Calu3 (cell line): ENCODE measurements around the gene PAXX. TPM values are rescaled to one million over a fixed set of nuclear protein-coding genes. Genes with fewer than 3 reads are reported as not detected.

Experiments
- BruUV-seq: library from RNA; stranded (reverse); fragments of 400-500 nt; replicated peaks from 2 replicates; lab custom pipeline; 2021; lab: Mats Ljungman, UMichigan
- CTCF ChIA-PET: fragments of 300-600 bp; sonication (Branson Sonifier 250); formaldehyde crosslinking; loops from one replicate; lab custom pipeline; 2022; ENCODE audit warnings: antibody characterized with exemption; lab: Charles Lee
- DNase-seq: peaks from one replicate; pipeline ENCODE4 v3.0.0; 2022
- H3K27ac Mint-ChIP-seq: one replicate; pipeline ENCODE4 v1.8.0; 2022; ENCODE audit warnings: mixed read lengths; ENCODE audit not compliant: unreplicated experiment
- H3K27me3 Mint-ChIP-seq: one replicate; pipeline ENCODE4 v1.8.0; 2022; ENCODE audit warnings: mixed read lengths; ENCODE audit not compliant: unreplicated experiment
- H3K36me3 Mint-ChIP-seq: one replicate; pipeline ENCODE4 v1.8.0; 2022; ENCODE audit warnings: mild to moderate bottlenecking, moderate library complexity, mixed read lengths; ENCODE audit not compliant: insufficient read depth, unreplicated experiment
- H3K4me1 Mint-ChIP-seq: one replicate; pipeline ENCODE4 v1.8.0; 2022; ENCODE audit warnings: mild to moderate bottlenecking, low read depth, mixed read lengths; ENCODE audit not compliant: unreplicated experiment
- H3K4me3 Mint-ChIP-seq: one replicate; pipeline ENCODE4 v1.8.0; 2022; ENCODE audit warnings: mild to moderate bottlenecking, low read depth, moderate library complexity, mixed read lengths; ENCODE audit not compliant: unreplicated experiment
- H3K9me3 Mint-ChIP-seq: one replicate; pipeline ENCODE4 v1.8.0; 2022; ENCODE audit warnings: low read depth, mixed read lengths; ENCODE audit not compliant: unreplicated experiment
- intact Hi-C: fragments of 100-400 bp; cut with micrococcal nuclease; formaldehyde crosslinking; loops from one replicate; pipeline ENCODE4 v1.10.0; 2022; ENCODE audit not compliant: unreplicated experiment
- total RNA-seq: library from RNA; stranded (reverse); gene quantifications from 2 replicates; pipeline ENCODE4 v1.2.3, GENCODE V29; 2022
- TF ChIP-seq, protein P1 (sequence below): fragments of 200-600 bp; IDR thresholded peaks from one replicate; pipeline ENCODE4 v1.8.0; 2022; ENCODE audit warnings: antibody characterized with exemption; ENCODE audit not compliant: unreplicated experiment

The PAXX gene
- total RNA-seq, 1 experiment from 2014 or later: 43.7 TPM

DNA sequence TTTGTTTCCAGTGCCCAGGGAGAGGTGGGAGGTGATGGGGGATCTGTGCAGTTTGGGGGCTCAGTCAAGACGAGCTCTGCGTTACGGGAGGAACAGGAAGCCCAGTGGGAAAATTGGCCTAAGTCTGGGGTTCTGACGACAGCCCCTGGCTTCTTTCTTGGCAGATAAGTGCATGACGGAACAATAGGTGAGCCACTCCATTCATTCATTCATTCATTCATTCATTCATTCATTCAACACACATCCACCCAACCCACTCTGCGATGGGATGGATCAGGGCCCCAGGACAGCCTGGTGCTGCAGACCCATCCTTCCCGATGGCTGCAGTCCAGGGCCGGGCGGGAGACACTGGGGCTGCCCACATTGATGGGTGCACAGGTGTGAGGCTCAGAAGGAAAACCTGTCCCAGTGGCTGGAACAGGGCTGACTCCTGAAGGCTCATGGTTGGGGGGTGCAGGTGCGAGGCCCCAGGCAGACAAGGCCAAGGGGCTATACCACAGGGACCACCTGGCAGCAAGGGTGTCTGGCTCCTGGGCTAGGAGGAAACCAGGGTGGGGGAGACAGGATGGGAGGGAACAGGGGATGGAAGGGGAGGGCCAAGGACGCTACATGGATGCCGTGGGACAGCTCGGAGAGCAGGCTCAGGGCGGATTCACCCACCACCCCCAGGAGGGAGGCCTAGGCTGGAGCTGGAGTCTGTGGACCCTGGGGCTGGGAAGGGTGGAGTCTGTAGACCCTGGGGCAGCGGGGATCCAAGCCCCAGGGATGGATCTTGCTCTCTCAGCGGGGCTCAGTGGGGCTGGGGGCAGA is 11.3 kb upstream of the PAXX start:
- Mint-ChIP-seq H3K4me3 (no peak overlapping the region), H3K27me3 (peaks cover 15% of the 10 kb centered on the region), H3K9me3 (no peaks in the 10 kb centered on the region), H3K27ac (no peak overlapping the region), H3K36me3 (no peaks in the 10 kb centered on the region), H3K4me1 (no peaks in the 10 kb centered on the region)
- no TSS peak for BruUV-seq
- TF ChIP-seq, protein P1, sequence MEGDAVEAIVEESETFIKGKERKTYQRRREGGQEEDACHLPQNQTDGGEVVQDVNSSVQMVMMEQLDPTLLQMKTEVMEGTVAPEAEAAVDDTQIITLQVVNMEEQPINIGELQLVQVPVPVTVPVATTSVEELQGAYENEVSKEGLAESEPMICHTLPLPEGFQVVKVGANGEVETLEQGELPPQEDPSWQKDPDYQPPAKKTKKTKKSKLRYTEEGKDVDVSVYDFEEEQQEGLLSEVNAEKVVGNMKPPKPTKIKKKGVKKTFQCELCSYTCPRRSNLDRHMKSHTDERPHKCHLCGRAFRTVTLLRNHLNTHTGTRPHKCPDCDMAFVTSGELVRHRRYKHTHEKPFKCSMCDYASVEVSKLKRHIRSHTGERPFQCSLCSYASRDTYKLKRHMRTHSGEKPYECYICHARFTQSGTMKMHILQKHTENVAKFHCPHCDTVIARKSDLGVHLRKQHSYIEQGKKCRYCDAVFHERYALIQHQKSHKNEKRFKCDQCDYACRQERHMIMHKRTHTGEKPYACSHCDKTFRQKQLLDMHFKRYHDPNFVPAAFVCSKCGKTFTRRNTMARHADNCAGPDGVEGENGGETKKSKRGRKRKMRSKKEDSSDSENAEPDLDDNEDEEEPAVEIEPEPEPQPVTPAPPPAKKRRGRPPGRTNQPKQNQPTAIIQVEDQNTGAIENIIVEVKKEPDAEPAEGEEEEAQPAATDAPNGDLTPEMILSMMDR: no peak
- CTCF ChIA-PET: no interaction called here
- intact Hi-C loops: no loop called here
- DNase-seq: no peak

DNA sequence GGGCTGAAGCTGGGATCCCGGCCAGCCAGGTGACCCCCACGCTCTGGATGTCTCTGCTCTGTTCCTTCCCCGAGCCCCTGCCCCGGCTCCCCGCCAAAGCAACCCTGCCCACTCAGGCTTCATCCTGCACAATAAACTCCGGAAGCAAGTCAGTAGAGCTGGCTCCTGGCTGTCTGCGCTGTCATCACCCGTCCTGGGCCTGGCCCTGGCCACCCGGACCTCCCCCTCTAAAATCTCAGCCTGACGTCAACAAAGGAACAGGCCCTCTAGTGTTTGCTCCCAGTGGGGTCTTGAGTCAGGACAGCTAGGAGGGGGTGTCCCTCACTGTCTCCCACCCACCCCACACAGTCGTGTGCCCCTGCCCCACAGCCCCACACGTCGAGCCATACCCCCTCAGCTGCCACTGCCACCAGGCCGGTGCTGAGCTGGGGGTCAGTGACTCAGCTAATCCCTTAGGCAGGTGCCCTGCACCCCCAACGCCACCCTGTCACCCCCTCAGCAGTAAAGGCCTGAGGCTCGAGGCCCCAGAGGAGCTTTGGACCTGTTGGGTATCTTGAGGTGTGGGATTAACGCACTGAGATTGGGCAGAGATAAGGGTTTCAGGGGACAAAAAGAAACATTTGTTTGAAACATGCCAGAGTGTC is 10.5 kb upstream of the PAXX start:
- TF ChIP-seq, protein P1: no peak
- CTCF ChIA-PET: no interaction called here
- no peak overlapping the region for H3K27ac Mint-ChIP-seq
- no peak for DNase-seq
- no peaks in the 10 kb centered on the region for H3K9me3 Mint-ChIP-seq
- H3K4me1 Mint-ChIP-seq: no peaks in the 10 kb centered on the region
- BruUV-seq: no TSS peak
- H3K27me3 Mint-ChIP-seq: peaks cover 15% of the 10 kb centered on the region
- no peak overlapping the region for H3K4me3 Mint-ChIP-seq
- H3K36me3 Mint-ChIP-seq: no peaks in the 10 kb centered on the region
- intact Hi-C loops: no loop called here

DNA sequence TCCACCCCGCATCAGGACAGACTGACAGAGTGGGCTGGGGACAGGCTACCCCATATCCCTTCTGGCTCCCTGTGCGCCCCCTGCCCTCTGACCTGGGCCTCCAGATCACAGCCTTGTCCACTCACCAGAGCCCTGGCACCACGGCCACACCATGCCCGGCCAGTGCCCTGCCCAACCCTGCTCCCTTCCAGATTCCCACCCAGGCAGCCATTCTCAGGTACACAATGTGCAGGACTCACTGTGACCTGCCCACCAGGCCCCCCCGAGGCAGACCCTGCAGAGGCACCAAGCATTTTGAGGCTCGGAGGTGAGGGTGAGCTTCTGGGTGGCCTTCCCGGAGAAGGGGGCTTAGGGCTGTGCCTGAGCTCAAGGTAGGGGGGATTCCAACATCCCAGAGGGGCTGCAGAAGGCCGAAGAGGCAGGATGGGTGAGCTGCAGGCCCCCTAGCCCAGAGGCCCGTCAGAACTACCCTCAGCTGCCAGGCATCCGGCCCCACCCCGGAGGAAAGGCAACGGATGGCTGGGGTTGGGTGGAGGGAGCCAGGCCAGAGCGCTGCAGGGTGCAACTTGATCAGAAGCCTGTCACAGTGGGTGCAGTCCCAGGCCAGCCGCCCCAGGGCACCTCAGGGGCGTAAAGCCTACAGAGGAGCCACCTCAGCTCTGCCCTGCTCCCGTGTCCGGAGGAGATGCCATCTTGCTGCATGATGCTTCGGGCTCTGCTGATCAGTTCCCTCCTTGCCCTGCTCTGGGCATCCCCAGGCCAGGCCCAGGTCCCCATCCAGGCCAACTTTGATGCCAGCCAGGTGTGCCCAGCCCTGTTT is 9.8 kb upstream of the PAXX start, which contains the start of gene LCNL1:
TSS of gene LCNL1 (plus strand) at position 762 of the 820 bp plus-strand sequence. CDS start 594 bp downstream, outside the sequence.
- intact Hi-C loops: no loop called here
- H3K27me3 Mint-ChIP-seq: peaks cover 17% of the 10 kb centered on the region
- DNase-seq: no peak
- no peaks in the 10 kb centered on the region for H3K9me3 Mint-ChIP-seq
- H3K4me3 Mint-ChIP-seq: no peak within 1 kb of the TSS
- no peak within 1 kb of the TSS for H3K27ac Mint-ChIP-seq
- H3K4me1 Mint-ChIP-seq: no peaks in the 10 kb centered on the region
- no peaks in the 10 kb centered on the region for H3K36me3 Mint-ChIP-seq
- CTCF ChIA-PET: no interaction called here
- no TSS peak for BruUV-seq
- TF ChIP-seq, protein P1: no peak

DNA sequence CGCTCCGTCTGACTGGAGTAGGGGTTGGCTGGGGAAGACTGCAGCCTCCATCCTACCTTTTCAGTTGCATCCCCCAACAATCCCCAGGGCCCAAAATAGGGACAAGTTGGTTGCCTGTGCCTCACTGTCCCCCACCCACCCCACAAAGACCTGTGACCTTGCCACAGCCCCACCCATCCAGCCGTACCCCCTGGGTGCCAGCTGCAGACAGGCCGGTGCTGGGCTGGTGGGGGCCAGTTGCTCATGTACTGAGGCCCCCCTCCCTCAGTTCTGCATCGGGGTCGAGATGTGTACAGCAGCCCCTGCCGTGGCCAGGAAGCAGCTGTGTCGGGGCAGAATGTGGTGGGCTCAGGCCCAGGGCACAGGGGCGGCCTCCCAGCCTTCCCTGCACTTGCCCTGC is 9.1 kb upstream of the PAXX start:
- no peak overlapping the region for H3K4me3 Mint-ChIP-seq
- peaks cover 25% of the 10 kb centered on the region for H3K27me3 Mint-ChIP-seq
- no peaks in the 10 kb centered on the region for H3K9me3 Mint-ChIP-seq
- H3K27ac Mint-ChIP-seq: no peak overlapping the region
- no peaks in the 10 kb centered on the region for H3K4me1 Mint-ChIP-seq
- TF ChIP-seq, protein P1: no peak
- CTCF ChIA-PET: no interaction called here
- intact Hi-C loops: no loop called here
- DNase-seq: no peak
- H3K36me3 Mint-ChIP-seq: no peaks in the 10 kb centered on the region
- BruUV-seq: no TSS peak
